GM19238 (cell line): Measurements from ENCODE around the gene HSPB7.
"Not testable (repeated sequence)": the region's sequence is repeated elsewhere in the genome, so short reads cannot be mapped to it uniquely, and the experiment has no call there.

Source experiments
- DNase-seq: peaks from one replicate; pipeline ENCODE4 v3.0.0; 2011; ENCODE audit warnings: low spot score; ENCODE audit not compliant: insufficient read length

The HSPB7 gene

GRCh38 chr1:16051039-16051438, 33.2 kb upstream of the HSPB7 start:
- DNase-seq = no peak

GRCh38 chr1:16050328-16050727, 32.5 kb upstream of the HSPB7 start:
- no peak for DNase-seq

DNA sequence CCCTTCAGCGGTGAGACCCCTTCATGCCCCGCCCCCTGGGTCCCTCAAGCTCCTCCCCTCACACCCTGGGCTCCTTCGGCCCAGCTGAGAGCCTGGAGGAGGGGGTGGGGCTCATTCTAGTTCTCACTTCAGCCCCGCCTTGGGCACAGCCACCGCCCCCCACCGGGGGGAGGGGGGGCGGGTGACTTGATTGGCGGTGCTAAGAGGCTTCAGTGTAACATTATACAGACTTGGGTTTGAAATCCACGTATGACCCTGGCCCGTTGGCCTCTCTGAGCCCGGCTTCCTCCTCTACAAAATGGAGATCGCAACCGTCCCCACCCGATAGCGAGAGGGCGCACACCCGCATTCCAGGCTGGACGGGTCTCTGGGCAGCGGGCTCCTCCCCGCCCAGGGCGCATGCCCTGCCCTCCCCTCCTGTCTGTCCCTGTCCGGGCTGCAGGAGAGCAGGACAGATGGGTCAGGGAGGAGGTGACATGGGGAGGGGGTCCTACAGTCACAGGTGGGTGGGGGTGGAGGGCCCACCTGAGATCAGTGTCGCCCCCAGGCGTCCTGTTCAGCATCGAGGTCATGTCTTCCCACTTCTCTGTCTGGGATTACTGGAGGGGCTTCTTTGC, 30.8 kb upstream of the HSPB7 start:
- no peak for DNase-seq

GRCh38 chr1:16047791-16048475, 30.1 kb upstream of the HSPB7 start:
- DNase-seq = no peak

- DNase-seq = no peak
Measured at GRCh38 chr1:16046842-16047241, 29.0 kb upstream of the HSPB7 start.

GRCh38 chr1:16043950-16044349, 26.1 kb upstream of the HSPB7 start:
- DNase-seq = no peak

GRCh38 chr1:16043521-16043920, 25.7 kb upstream of the HSPB7 start, which contains the start of gene CLCNKB:
Gene CLCNKB (plus strand): TSS chr1:16043782. CDS start chr1:16044493, 711 bp downstream.
- no peak for DNase-seq

GRCh38 chr1:16042654-16043053, 24.8 kb upstream of the HSPB7 start:
- DNase-seq = not testable (repeated sequence)

- no peak for DNase-seq
Measured at GRCh38 chr1:16042096-16042495, 24.3 kb upstream of the HSPB7 start.

DNA sequence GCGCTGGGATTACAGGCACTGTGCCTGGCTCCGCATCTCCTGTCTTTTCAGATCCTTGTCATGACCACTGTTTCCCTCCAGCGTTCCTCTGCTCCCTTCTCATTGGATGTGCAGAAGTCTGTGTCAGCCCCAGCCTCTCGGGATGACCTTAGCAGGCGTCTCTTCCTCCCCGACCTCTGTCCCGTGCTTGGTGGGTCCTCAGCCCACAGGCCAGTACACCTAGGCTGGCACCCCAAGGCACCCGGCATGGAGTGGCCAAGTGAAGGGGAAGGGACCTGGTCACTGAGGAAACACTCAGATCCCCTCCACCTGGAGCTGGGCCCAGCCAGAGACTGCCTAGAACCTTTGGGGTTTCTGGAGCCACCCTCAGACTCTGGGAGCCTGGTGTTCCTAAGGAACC, 23.4 kb upstream of the HSPB7 start:
- no peak for DNase-seq

GRCh38 chr1:16039871-16040270, 22.0 kb upstream of the HSPB7 start:
- not testable (repeated sequence) for DNase-seq

- no peak for DNase-seq
Measured at GRCh38 chr1:16038620-16038912, 20.7 kb upstream of the HSPB7 start.

DNA sequence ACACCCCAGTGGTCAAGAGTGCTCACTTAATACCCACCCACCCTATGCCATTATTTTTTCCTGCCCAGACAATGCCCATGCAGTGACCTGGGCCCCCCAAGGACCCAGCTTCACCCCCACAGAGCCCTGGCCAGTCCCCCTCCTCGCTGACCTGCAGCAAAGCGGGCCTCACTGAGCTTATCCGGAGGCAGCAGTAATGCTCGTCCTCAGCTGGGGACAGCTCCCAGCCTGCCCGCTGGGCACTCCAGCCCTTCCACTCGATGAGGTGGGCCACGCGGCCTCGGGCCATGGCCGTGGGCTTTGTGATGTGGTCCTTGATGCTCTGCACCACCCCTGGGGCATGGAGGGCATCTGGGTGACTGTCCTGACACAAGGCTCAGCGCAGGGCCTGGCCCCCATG, 18.6 kb upstream of the HSPB7 start:
- not testable (repeated sequence) for DNase-seq

- not testable (repeated sequence) for DNase-seq
Measured at GRCh38 chr1:16033103-16033632, 15.3 kb upstream of the HSPB7 start.

DNA sequence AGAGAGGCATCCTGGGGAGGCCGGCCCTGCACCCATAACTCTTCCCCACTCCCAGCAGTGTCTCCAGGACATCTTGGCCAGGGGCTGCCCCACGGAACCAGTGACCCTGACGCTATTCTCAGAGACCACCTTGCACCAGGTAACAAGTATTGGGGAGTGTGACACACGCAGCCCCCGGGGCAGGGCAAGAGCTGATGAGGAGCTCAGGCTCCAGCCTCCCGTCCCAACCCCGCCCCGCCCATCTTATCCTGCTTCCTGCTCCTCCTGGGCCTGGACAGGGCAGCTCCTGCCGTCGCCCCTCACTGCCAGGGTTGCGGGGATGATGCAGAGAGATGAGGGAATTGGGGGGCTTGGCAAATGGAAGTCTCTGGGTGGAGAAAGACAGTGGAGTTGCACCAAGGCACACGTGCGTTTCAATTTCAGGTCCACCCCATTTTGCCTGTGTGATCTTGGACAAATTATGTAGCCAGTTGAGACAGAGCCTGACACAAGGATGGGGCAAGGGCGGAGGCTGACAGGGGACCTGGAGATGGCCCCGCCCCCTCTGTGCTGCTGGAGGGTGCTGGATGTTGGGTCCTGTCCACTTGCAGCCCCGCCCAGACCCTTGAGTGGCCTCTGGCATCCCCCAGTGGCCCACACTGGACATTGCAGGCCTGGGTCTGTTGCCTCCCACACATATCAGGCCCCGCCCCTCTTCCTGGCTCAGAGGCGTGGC, 14.7 kb upstream of the HSPB7 start:
- DNase-seq = peak; percentile 82

- no peak for DNase-seq
Measured at GRCh38 chr1:16031551-16031950, 13.7 kb upstream of the HSPB7 start.

- no peak for DNase-seq
Measured at GRCh38 chr1:16029288-16029687, 11.4 kb upstream of the HSPB7 start.

- not testable (repeated sequence) for DNase-seq
Measured at GRCh38 chr1:16029003-16029268, 11.1 kb upstream of the HSPB7 start.

- no peak for DNase-seq
Measured at GRCh38 chr1:16028237-16029002, 10.6 kb upstream of the HSPB7 start.

DNA sequence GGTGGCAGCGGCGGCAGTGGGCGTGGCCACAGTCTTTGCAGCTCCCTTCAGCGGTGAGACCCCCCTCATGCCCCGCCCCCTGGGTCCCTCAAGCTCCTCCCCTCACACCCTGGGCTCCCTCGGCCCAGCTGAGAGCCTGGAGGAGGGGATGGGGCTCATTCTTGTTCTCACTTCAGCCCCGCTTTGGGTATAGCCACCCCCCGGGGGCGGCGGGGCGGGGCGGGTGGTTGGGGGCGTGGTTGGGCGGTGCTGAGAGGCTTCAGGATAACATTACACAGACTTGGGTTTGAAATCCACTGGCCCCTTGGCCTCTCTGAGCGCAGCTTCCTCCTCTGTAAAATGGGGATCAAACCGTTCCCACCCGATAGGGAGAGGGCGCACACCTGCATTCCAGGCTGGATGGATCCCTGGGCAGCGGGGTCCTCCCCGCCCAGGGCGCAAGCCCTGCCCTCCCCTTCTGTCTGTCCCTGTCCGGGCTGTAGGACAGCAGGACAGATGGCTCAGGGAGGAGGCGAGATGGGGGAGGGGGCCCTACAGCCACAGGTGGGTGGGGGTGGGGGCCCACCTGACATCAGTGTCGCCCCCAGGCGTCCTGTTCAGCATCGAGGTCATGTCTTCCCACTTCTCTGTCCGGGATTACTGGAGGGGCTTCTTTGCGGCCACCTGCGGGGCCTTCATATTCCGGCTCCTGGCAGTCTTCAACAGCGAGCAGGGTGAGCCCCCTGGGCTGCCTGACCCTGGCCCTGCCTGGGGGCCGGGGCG, 9.1 kb upstream of the HSPB7 start:
- DNase-seq = no peak

- not testable (repeated sequence) for DNase-seq
Measured at GRCh38 chr1:16026302-16026701, 8.5 kb upstream of the HSPB7 start.
